GM21526 (cell line): ENCODE results near the gene SH3PXD2B.

Experiments
- ATAC-seq: cut with Tn5 transposase; IDR thresholded peaks from one replicate; pipeline ENCODE4 v1.9.1; 2021; ENCODE audit warnings: moderate library complexity; ENCODE audit not compliant: unreplicated experiment, low FRiP score

SH3PXD2B gene

GRCh38 chr5:172282272-172283019 is 171.9 kb downstream of the SH3PXD2B start:
- no peak for ATAC-seq

- ATAC-seq, result no peak
Observed at GRCh38 chr5:172281346-172281745, 173.0 kb downstream of the SH3PXD2B start.

- ATAC-seq, result no peak
Observed at GRCh38 chr5:172280929-172281328, 173.4 kb downstream of the SH3PXD2B start.

GRCh38 chr5:172280317-172280716 is 174.0 kb downstream of the SH3PXD2B start:
- ATAC-seq, result no peak

- no peak for ATAC-seq
Observed at GRCh38 chr5:172278356-172278755, 176.0 kb downstream of the SH3PXD2B start.

GRCh38 chr5:172276214-172276613 is 178.1 kb downstream of the SH3PXD2B start:
- no peak for ATAC-seq
